Measurements from ENCODE around the gene CFAP210.

The CFAP210 gene

GRCh38 chr2:169664978-169665930 lies 29.0 kb downstream of the CFAP210 start:
- Histone ChIP-seq H3K4me3 (ENCODE audit: low read depth in 1 of 5, low read length in 5 of 5) (no peak overlapping the region), H3K9ac (ENCODE audit: low read length in 5 of 5) (no peak overlapping the region), H3K9me3 (ENCODE audit: control insufficient read depth in 5 of 5, low read length in 5 of 5) (no peaks in the 10 kb centered on the region), H3K36me3 (ENCODE audit: control insufficient read depth in 5 of 5, insufficient read depth in 5 of 5, low read length in 5 of 5) (no peaks in the 10 kb centered on the region), H3K27me3 (ENCODE audit: control insufficient read depth in 5 of 5, insufficient read depth in 4 of 5, low read length in 5 of 5) (no peaks in the 10 kb centered on the region), H3K27ac (ENCODE audit: low read depth, low read length) (no peak overlapping the region), H3K4me1 (ENCODE audit: control insufficient read depth in 5 of 5, insufficient read depth in 5 of 5, low read length in 5 of 5) (no peaks in the 10 kb centered on the region)

- H3K9me3 ChIP-seq (ENCODE audit: control insufficient read depth in 5 of 5, low read length in 5 of 5) = no peaks in the 10 kb centered on the region
- H3K4me3 ChIP-seq (ENCODE audit: low read depth in 1 of 5, low read length in 5 of 5) = no peak overlapping the region
- no peaks in the 10 kb centered on the region for H3K27me3 ChIP-seq (ENCODE audit: control insufficient read depth in 5 of 5, insufficient read depth in 4 of 5, low read length in 5 of 5)
- H3K36me3 ChIP-seq (ENCODE audit: control insufficient read depth in 5 of 5, insufficient read depth in 5 of 5, low read length in 5 of 5) = no peaks in the 10 kb centered on the region
- H3K4me1 ChIP-seq (ENCODE audit: control insufficient read depth in 5 of 5, insufficient read depth in 5 of 5, low read length in 5 of 5) = no peaks in the 10 kb centered on the region
- no peak overlapping the region for H3K27ac ChIP-seq (ENCODE audit: low read depth, low read length)
- H3K9ac ChIP-seq (ENCODE audit: low read length in 5 of 5) = no peak overlapping the region
These were observed 29.6 kb downstream of the CFAP210 start for GRCh38 chr2:169664600-169664977.

- Histone ChIP-seq H3K27ac (ENCODE audit: low read depth, low read length) (no peak overlapping the region), H3K9ac (ENCODE audit: low read length in 5 of 5) (no peak overlapping the region), H3K9me3 (ENCODE audit: control insufficient read depth in 5 of 5, low read length in 5 of 5) (no peaks in the 10 kb centered on the region), H3K4me1 (ENCODE audit: control insufficient read depth in 5 of 5, insufficient read depth in 5 of 5, low read length in 5 of 5) (no peaks in the 10 kb centered on the region), H3K36me3 (ENCODE audit: control insufficient read depth in 5 of 5, insufficient read depth in 5 of 5, low read length in 5 of 5) (no peaks in the 10 kb centered on the region), H3K4me3 (ENCODE audit: low read depth in 1 of 5, low read length in 5 of 5) (no peak overlapping the region), H3K27me3 (ENCODE audit: control insufficient read depth in 5 of 5, insufficient read depth in 4 of 5, low read length in 5 of 5) (no peaks in the 10 kb centered on the region)
These were observed 31.0 kb downstream of the CFAP210 start for GRCh38 chr2:169663247-169663646.

GRCh38 chr2:169662744-169663143 lies 31.5 kb downstream of the CFAP210 start:
- no peak overlapping the region for H3K27ac ChIP-seq (ENCODE audit: low read depth, low read length)
- no peaks in the 10 kb centered on the region for H3K4me1 ChIP-seq (ENCODE audit: control insufficient read depth in 5 of 5, insufficient read depth in 5 of 5, low read length in 5 of 5)
- H3K9me3 ChIP-seq (ENCODE audit: control insufficient read depth in 5 of 5, low read length in 5 of 5) = no peaks in the 10 kb centered on the region
- no peak overlapping the region for H3K9ac ChIP-seq (ENCODE audit: low read length in 5 of 5)
- H3K36me3 ChIP-seq (ENCODE audit: control insufficient read depth in 5 of 5, insufficient read depth in 5 of 5, low read length in 5 of 5) = no peaks in the 10 kb centered on the region
- H3K4me3 ChIP-seq (ENCODE audit: low read depth in 1 of 5, low read length in 5 of 5) = no peak overlapping the region
- no peaks in the 10 kb centered on the region for H3K27me3 ChIP-seq (ENCODE audit: control insufficient read depth in 5 of 5, insufficient read depth in 4 of 5, low read length in 5 of 5)

GRCh38 chr2:169661265-169661664 lies 32.9 kb downstream of the CFAP210 start:
- Histone ChIP-seq H3K4me1 (ENCODE audit: control insufficient read depth in 5 of 5, insufficient read depth in 5 of 5, low read length in 5 of 5) (no peaks in the 10 kb centered on the region), H3K9ac (ENCODE audit: low read length in 5 of 5) (no peak overlapping the region), H3K4me3 (ENCODE audit: low read depth in 1 of 5, low read length in 5 of 5) (no peak overlapping the region), H3K27me3 (ENCODE audit: control insufficient read depth in 5 of 5, insufficient read depth in 4 of 5, low read length in 5 of 5) (no peaks in the 10 kb centered on the region), H3K9me3 (ENCODE audit: control insufficient read depth in 5 of 5, low read length in 5 of 5) (no peaks in the 10 kb centered on the region), H3K27ac (ENCODE audit: low read depth, low read length) (no peak overlapping the region), H3K36me3 (ENCODE audit: control insufficient read depth in 5 of 5, insufficient read depth in 5 of 5, low read length in 5 of 5) (no peaks in the 10 kb centered on the region)

- H3K4me3 ChIP-seq (ENCODE audit: low read depth in 1 of 5, low read length in 5 of 5) = no peak overlapping the region
- H3K27ac ChIP-seq (ENCODE audit: low read depth, low read length) = no peak overlapping the region
- H3K4me1 ChIP-seq (ENCODE audit: control insufficient read depth in 5 of 5, insufficient read depth in 5 of 5, low read length in 5 of 5) = no peaks in the 10 kb centered on the region
- H3K27me3 ChIP-seq (ENCODE audit: control insufficient read depth in 5 of 5, insufficient read depth in 4 of 5, low read length in 5 of 5) = no peaks in the 10 kb centered on the region
- no peaks in the 10 kb centered on the region for H3K9me3 ChIP-seq (ENCODE audit: control insufficient read depth in 5 of 5, low read length in 5 of 5)
- H3K36me3 ChIP-seq (ENCODE audit: control insufficient read depth in 5 of 5, insufficient read depth in 5 of 5, low read length in 5 of 5) = no peaks in the 10 kb centered on the region
- no peak overlapping the region for H3K9ac ChIP-seq (ENCODE audit: low read length in 5 of 5)
These were observed 34.9 kb downstream of the CFAP210 start for GRCh38 chr2:169659320-169659719.

- no peaks in the 10 kb centered on the region for H3K9me3 ChIP-seq (ENCODE audit: control insufficient read depth in 5 of 5, low read length in 5 of 5)
- no peak overlapping the region for H3K27ac ChIP-seq (ENCODE audit: low read depth, low read length)
- no peak overlapping the region for H3K4me3 ChIP-seq (ENCODE audit: low read depth in 1 of 5, low read length in 5 of 5)
- no peaks in the 10 kb centered on the region for H3K27me3 ChIP-seq (ENCODE audit: control insufficient read depth in 5 of 5, insufficient read depth in 4 of 5, low read length in 5 of 5)
- H3K36me3 ChIP-seq (ENCODE audit: control insufficient read depth in 5 of 5, insufficient read depth in 5 of 5, low read length in 5 of 5) = no peaks in the 10 kb centered on the region
- no peak overlapping the region for H3K9ac ChIP-seq (ENCODE audit: low read length in 5 of 5)
- H3K4me1 ChIP-seq (ENCODE audit: control insufficient read depth in 5 of 5, insufficient read depth in 5 of 5, low read length in 5 of 5) = no peaks in the 10 kb centered on the region
These were observed 35.3 kb downstream of the CFAP210 start for GRCh38 chr2:169658877-169659276.

GRCh38 chr2:169656164-169656563 lies 38.0 kb downstream of the CFAP210 start:
- H3K9ac ChIP-seq (ENCODE audit: low read length in 5 of 5) = no peak overlapping the region
- no peaks in the 10 kb centered on the region for H3K4me1 ChIP-seq (ENCODE audit: control insufficient read depth in 5 of 5, insufficient read depth in 5 of 5, low read length in 5 of 5)
- H3K4me3 ChIP-seq (ENCODE audit: low read depth in 1 of 5, low read length in 5 of 5) = no peak overlapping the region
- no peaks in the 10 kb centered on the region for H3K27me3 ChIP-seq (ENCODE audit: control insufficient read depth in 5 of 5, insufficient read depth in 4 of 5, low read length in 5 of 5)
- no peak overlapping the region for H3K27ac ChIP-seq (ENCODE audit: low read depth, low read length)
- no peaks in the 10 kb centered on the region for H3K36me3 ChIP-seq (ENCODE audit: control insufficient read depth in 5 of 5, insufficient read depth in 5 of 5, low read length in 5 of 5)
- H3K9me3 ChIP-seq (ENCODE audit: control insufficient read depth in 5 of 5, low read length in 5 of 5) = no peaks in the 10 kb centered on the region

- Histone ChIP-seq H3K9ac (ENCODE audit: low read length in 5 of 5) (no peak overlapping the region), H3K36me3 (ENCODE audit: control insufficient read depth in 5 of 5, insufficient read depth in 5 of 5, low read length in 5 of 5) (no peaks in the 10 kb centered on the region), H3K27ac (ENCODE audit: low read depth, low read length) (no peak overlapping the region), H3K27me3 (ENCODE audit: control insufficient read depth in 5 of 5, insufficient read depth in 4 of 5, low read length in 5 of 5) (no peaks in the 10 kb centered on the region), H3K9me3 (ENCODE audit: control insufficient read depth in 5 of 5, low read length in 5 of 5) (no peaks in the 10 kb centered on the region), H3K4me3 (ENCODE audit: low read depth in 1 of 5, low read length in 5 of 5) (no peak overlapping the region), H3K4me1 (ENCODE audit: control insufficient read depth in 5 of 5, insufficient read depth in 5 of 5, low read length in 5 of 5) (no peaks in the 10 kb centered on the region)
These were observed 40.6 kb downstream of the CFAP210 start for GRCh38 chr2:169653636-169654035.

- H3K9ac ChIP-seq (ENCODE audit: low read length in 5 of 5) = no peak overlapping the region
- no peak overlapping the region for H3K27ac ChIP-seq (ENCODE audit: low read depth, low read length)
These were observed 44.9 kb downstream of the CFAP210 start for GRCh38 chr2:169649278-169649677.

More at GRCh38 chr2:169649278-169649677, 44.9 kb downstream of the CFAP210 start:
- H3K27me3 ChIP-seq (ENCODE audit: control insufficient read depth in 5 of 5, insufficient read depth in 4 of 5, low read length in 5 of 5) = no peaks in the 10 kb centered on the region
- H3K9me3 ChIP-seq (ENCODE audit: control insufficient read depth in 5 of 5, low read length in 5 of 5) = no peaks in the 10 kb centered on the region
- H3K4me3 ChIP-seq (ENCODE audit: low read depth in 1 of 5, low read length in 5 of 5) = no peak overlapping the region
- H3K36me3 ChIP-seq (ENCODE audit: control insufficient read depth in 5 of 5, insufficient read depth in 5 of 5, low read length in 5 of 5) = no peaks in the 10 kb centered on the region
- no peaks in the 10 kb centered on the region for H3K4me1 ChIP-seq (ENCODE audit: control insufficient read depth in 5 of 5, insufficient read depth in 5 of 5, low read length in 5 of 5)
